NCI-H187 (cell line): ENCODE data around the gene SHC3.

Experiments used
- DNase-seq, 2 experiments: peaks; one replicate each; lab custom pipeline; 2025; lab: John Stamatoyannopoulos, UW

SHC3 gene

DNA sequence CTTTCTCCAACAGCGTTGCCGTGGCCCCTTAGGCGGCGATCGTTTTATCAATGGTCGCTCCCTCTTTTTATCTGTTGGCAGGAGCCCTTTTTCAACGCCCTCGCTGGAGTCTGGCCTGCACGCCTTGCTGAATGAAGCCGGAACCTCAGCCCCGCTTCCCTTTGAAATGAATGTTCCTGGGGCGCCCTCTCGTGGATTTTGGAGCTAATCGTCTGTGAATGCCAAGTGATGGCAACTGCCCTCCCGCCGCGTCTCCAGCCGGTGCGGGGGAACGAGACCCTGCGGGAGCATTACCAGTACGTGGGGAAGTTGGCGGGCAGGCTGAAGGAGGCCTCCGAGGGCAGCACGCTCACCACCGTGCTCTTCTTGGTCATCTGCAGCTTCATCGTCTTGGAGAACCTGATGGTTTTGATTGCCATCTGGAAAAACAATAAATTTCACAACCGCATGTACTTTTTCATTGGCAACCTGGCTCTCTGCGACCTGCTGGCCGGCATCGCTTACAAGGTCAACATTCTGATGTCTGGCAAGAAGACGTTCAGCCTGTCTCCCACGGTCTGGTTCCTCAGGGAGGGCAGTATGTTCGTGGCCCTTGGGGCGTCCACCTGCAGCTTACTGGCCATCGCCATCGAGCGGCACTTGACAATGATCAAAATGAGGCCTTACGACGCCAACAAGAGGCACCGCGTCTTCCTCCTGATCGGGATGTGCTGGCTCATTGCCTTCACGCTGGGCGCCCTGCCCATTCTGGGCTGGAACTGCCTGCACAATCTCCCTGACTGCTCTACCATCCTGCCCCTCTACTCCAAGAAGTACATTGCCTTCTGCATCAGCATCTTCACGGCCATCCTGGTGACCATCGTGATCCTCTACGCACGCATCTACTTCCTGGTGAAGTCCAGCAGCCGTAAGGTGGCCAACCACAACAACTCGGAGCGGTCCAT, 177.4 kb downstream of the SHC3 start:
- no peak for DNase-seq

DNA sequence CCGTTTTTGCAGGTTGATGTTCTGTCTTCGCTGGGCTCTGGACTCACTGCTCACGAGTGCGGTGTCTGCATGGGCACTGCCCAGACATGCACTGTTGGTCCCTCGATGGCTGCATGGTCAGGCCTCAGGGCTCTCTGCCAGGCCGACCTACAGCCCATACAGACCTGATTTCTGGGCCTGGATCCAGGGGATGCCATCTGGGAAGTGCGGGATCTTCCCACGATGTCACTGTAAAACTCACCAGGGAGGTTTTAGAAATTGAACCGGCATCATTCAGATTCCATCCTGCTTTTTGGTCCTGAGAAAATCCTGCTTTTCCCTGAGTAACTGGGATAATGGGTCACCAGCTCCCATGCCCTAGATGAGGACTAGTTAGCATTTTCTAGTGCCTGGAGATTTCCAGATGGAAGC, 178.2 kb downstream of the SHC3 start:
- DNase-seq, result no peak

DNA sequence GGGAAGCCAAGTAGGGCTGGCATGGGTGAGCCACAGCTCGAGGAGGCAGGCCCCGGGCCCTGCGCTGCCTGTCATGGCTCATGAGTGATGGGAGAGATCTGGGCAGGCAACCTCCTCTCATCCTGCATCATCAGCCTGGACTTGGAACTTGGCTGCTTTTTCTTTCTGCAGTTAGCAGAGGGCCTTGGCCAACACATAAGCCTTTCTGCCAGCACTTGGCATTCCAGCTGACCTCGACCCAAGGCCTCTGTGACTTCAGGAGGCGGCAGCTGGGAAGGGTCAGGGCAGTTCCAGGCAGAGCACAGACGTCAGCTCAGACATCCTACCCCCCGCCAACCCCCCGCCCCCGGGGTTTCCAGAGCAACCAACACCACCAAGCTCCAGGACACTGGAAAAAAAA, 179.7 kb downstream of the SHC3 start:
- DNase-seq, result no peak

GRCh38 chr9:88998503-88998902, 180.1 kb downstream of the SHC3 start:
- DNase-seq, result no peak

DNA sequence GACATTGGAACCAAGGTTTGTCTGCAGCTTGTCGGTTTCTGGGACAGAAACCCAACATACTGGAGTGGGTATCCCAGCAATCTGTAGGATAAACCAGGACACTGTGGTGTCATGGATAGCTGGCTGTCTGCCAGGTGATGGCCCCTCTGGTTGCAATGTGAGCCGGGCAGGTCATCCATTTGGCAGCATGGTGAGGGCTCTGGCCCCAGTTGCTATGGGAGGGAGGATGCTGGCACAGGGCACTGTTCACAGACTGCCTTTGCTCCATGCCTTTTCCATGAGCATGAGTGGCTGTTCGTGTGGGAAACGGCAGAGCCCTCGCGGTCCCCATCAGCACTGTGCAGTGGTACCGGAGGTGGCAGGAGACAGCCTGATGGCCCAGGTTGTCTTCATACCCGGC, 181.0 kb downstream of the SHC3 start:
- no peak for DNase-seq

GRCh38 chr9:88996921-88997235, 181.7 kb downstream of the SHC3 start:
- no peak for DNase-seq

DNA sequence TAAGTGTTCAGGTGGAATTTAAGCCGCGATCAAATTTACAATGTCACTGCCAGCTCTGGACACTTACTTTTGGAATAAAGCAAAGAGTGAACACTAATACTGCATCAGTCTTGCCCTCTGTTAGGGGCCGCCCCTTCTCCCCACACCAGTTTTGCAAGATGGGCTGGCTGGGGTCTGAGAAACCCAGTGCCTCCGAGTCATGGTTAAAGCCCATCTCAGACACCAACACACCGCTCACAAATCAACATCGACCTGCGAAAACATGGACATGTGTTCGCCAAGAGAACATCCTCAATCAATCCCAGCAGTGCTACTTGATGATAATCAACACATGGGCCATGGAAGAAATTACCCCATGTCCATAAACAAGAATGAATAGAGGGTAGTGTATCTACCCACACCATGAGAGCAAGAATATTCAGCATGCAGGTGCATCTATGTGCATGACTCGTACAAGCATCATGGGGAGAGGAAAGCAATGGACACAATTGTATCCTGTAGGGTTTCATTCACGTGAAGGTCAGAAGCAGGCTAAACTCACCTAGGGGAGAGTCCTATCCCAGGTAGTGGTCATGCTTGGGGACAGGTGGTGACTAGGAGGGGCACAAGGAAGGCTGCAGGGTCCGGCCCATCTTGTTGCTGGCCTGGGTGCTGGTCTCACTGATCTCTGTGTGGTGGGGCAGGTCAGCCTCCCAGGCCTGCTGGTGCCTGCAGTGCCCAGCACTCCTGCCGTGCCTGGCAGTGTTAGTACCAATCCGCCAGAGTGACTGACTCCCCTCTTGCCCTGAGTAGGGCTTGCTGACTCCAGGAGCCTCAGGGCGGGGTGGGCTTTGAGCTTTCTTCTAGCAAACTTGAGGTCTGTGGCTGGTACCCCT, 182.3 kb downstream of the SHC3 start:
- no peak for DNase-seq

- DNase-seq, result no peak
These were observed 183.0 kb downstream of the SHC3 start for GRCh38 chr9:88995627-88996026.

DNA sequence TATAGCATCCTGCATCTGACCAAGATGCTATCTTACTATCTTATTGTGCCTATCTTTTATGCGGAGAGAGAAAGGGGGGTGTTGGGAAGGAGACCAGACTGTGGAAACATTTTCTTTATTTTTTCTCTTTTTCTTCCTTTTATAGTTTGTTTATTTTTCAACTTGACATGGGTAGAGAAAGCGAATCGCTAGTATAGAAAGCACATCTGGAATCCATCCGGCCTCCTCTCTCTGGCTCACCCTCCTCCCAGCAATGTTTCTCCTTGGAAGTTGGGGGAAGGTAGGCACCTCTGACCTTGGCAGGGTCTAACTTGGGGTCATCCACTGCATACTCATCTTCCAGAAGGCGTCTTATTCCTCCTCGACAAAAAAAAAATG, 183.4 kb downstream of the SHC3 start:
- DNase-seq, result no peak

DNA sequence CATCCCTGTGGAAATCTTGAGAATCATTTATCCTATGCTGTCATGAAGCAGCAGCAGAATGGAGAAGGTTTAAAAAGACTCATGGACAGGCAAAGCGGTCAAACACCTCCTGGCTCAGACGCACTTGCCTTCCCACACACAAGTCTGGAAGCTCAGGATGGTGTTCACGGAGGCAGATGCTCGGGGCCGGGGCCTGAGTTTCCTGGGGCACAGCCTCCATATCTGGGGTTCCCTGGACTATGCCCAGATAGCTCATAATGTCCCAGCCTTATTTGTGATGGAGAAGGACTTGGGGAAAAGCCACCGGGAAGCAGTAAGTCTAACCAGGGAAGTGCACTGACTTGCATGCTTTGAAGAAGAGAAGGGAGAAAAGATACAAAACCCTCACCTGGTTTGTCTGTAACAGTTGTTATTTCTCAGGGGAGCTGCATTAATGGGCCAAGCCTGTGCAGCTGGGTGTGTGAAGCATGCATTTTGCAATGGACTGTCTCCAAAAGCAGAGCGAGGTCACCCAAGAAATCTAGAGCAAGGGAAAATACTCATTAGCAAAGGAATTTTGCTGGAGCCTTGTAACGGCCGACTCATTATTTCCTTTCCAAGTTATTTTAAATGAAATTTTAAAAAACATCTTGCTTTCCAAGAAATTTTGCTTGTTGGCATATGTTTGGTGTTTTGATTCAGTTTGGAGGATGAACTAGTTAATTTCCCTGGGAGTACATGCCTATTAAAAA, 184.0 kb downstream of the SHC3 start:
- DNase-seq, result no peak

DNA sequence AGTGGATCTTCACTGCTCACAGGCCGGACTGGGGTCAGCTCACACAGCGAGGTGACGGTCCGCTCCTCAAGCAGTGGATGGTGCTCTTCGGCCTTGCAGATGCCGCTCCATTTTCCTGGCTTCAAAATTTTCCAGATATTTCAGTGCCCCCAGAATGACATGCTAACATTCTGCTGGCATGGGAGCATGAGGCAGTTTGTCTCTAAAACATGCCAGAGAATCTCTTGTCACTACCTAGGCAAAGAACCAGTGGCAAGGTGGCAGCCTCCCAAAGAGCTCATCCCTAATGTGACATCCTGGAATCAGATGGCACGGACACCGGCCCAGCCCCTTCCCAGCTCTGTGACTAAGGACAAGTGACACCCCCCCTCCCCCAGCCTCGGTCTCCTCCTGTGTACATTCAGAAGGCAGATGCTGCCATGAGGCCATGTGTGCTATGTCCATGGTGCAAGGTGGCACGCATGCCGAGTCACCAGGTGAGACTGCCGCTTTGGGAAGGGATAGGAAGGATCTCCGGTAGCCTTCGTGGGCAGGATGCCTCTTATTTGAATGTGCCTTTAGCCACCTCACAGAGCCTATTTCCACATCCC, 184.7 kb downstream of the SHC3 start:
- DNase-seq, result no peak

- no peak for DNase-seq
These were observed 185.3 kb downstream of the SHC3 start for GRCh38 chr9:88993327-88993726.

GRCh38 chr9:88992556-88992955, 186.1 kb downstream of the SHC3 start:
- no peak for DNase-seq

GRCh38 chr9:88991066-88992034, 187.3 kb downstream of the SHC3 start, which contains the start of gene S1PR3:
S1PR3 (plus strand) TSS chr9:88991468; CDS start chr9:89001201, 9,733 bp downstream.
- no peak for DNase-seq

- DNase-seq, result no peak
These were observed 187.9 kb downstream of the SHC3 start for GRCh38 chr9:88990729-88991065.

- no peak for DNase-seq
These were observed 188.4 kb downstream of the SHC3 start for GRCh38 chr9:88990041-88990728.

DNA sequence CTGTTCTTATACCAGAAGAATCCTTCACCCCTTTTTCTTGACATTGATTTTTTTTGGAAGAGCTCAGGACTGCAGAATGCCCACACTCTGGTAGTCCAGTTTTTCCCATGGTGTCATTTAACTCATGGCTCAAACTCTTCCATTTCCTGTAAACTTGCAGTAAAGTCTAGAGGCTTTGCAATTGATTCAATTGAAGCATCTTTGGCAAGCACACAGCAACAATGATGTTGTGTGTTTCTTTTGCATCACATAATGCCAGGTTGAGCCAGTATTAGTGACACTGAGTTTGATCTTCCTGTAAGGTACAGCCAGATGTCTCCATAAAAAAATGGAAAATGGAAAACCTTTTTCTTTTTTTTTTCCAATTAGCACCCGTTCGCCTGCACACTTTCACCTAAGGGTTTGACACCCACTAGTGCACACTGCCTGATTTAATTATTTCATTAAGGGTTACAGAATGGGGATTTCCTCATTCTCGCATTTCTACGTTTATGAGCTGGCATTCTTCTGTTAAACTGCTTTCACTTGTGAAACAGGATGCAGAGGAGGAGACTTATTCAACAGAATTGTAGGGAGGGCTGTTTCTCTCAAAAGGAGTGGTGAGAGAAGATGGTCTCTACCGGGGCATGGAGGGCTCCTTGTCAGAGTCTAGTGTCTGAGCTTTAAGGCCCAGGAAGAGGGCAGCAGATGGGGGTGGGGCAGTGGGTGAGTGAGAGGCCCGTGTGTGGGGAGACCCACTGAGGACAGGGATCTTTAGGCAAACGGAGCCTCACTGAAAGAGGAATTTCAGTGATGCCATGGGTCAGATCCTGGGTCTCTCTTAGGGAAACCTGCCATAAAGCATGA, 189.6 kb downstream of the SHC3 start:
- no peak for DNase-seq

DNA sequence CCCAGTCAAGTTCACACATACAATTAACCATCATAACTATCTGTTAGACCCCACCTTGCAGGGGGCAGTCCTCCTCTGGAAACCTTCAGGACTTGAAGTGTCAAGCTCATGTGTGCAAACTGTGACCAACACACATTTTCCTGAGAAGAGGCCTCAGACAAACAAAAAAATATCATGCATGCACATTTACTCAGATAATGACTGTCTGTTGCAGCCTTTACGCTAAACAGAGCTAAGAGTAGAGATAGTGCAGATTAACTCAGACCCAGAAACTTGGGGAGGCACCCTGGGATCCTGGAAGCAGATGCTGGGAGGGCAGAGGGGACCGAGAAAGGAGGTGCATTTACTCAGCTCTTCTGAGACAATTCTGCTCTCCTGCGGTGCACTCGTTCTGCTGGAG, 191.0 kb downstream of the SHC3 start:
- DNase-seq, result no peak

DNA sequence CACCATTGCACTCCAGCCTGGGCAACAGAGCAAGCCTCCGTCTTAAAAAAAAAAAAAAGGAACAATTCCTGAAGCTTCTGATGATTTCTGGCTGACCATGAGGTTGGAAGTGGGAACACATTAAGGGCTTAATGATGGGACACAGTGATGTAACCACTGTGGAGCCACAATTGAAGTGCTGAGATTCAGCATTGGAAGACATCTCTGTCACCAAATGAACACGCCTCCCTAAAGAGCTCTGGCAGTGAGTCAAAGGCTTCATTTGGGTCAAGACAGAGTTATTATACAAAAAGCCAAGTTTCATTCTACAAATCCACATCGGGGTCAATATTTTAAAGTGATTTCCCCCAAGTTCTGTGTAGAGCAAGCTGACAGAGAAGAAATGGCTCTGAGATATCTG, 191.8 kb downstream of the SHC3 start:
- no peak for DNase-seq
